Measurements from ENCODE around the gene MAGI2.

Gene MAGI2

GRCh38 chr7:78691584-78691983, 761.9 kb downstream of the MAGI2 start:
- DNase-seq: no peak

DNA sequence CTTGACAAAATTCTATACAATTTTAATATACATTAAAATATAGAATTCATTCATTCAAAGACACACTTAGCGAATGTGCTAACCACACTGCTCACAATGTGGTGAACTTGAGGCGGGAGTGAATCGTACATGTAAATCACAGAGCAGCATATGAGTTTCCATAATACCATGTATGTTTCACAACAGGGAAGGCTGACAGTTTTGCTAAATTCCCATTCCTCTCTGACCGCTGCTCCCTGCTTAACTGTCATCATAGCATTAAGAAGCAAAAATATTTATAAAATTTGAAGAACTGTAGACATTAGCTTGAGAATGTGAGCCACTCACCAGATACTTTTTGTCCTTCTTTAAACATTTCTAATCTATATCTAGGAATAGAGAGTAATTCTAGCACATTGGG, 763.3 kb downstream of the MAGI2 start:
- no peak for DNase-seq

GRCh38 chr7:78688376-78688775, 765.1 kb downstream of the MAGI2 start:
- no peak for DNase-seq

DNA sequence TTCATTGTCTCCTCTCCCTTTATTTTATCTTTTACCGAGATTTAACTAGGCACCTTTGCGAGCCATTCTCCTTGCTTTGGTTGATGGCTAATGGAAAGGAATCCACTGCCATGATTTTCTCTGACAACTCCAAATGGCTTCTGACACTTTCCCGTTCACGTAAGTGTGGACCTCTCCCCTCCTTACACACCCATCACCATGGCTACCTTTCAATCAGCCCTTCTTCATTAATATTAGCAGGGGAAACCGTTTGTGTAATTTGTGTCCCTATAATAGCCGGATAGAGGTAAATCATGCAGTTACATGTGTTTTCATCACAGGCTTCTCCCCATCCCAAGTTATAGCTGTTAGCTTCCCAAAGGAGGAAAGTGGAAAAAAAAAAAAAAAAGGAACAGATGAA, 767.3 kb downstream of the MAGI2 start:
- DNase-seq: no peak

GRCh38 chr7:78684201-78684600, 769.3 kb downstream of the MAGI2 start:
- DNase-seq: no peak

DNA sequence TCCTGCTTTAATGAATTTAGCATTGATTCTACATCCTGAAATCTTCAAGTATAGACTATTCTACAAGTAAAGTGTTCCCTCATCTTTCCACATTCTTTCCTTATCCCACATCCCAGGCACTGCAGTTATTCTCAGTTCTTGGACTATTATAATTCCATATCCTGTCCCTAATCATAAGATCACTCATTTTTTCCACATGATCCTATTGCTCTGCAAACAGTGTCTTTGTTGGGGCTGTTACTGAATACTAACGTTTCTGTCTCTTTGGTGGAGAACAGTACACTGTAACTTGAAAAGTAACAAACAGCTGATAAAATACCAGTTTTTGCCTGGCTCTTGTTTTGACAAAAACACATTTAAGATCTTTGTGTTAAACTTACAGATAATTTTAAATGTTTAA, 769.9 kb downstream of the MAGI2 start:
- DNase-seq: no peak

DNA sequence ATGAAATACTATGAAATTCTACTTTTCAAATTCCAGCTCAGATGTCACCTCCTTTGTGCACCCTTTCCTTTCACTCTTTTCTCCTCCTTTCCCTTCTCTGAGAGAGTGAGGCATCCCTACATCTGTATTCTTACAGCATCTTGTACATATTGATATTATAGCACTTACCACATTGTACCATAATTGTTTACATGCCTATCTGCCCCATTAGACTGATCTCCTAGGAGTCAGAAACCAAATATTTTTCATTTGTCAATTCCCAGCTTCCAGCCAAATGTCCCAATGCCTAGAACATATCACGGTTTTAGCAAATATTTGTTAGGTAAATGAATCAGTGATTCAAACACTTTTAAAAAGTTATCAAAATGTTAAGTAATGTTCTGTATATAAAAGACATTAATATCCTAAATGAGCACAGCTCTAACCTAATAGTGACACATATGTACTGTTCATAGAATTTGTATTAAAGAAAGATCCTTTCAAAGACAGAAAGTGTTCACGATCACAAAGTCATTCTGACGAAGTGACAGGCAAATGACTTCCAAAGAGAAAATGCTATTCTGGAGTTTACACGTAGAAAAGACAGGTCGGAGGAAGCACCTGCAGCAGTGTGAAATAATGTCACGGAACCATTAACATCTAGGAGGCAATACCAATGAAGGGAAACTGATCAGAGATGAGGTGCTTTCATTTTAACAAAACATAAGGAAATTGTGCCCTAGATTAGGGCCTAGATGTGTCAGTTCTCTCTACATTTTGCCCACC, 774.2 kb downstream of the MAGI2 start:
- no peak for DNase-seq

DNA sequence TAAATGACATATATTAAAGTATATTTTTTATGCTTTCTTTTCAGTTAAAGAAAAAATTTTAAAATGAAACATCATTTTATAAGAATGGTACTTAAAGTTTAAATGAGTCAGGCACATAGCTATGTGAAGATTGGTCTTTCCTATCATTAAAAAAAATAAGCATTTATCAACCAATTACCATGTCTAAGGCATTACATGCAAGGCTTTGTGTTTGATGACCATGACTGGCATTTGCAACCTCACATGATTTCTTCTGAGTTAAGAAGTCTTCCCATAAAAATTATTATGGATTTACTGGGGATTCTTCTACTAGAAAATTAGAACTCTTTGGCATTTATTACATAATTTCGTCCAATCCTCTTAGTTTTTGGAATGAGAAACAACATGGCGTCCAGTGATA, 776.1 kb downstream of the MAGI2 start:
- DNase-seq: no peak

GRCh38 chr7:78675511-78675910, 778.0 kb downstream of the MAGI2 start:
- DNase-seq: no peak

- no peak for DNase-seq
Observed at GRCh38 chr7:78673272-78673671, 780.2 kb downstream of the MAGI2 start.

GRCh38 chr7:78662939-78663338, 790.5 kb downstream of the MAGI2 start:
- DNase-seq: no peak

DNA sequence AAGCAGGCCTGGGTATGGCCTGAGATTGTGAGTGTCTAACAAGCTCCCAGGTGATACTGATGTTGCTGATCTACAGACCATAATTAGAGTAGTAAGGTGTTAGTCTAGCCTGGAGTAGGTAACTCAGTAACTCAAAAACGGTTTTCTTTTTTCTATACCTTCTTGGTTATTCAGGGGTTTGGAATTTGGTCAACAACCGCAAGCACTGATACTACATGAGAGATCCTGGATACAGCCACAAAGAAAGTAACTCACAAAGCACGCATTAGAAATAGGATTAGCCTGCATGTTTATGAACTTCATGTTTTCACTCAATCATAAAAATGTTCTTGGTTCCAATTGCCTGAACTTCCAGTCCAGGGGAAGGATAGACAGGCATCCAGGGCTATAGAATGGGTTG, 803.5 kb downstream of the MAGI2 start:
- no peak for DNase-seq

DNA sequence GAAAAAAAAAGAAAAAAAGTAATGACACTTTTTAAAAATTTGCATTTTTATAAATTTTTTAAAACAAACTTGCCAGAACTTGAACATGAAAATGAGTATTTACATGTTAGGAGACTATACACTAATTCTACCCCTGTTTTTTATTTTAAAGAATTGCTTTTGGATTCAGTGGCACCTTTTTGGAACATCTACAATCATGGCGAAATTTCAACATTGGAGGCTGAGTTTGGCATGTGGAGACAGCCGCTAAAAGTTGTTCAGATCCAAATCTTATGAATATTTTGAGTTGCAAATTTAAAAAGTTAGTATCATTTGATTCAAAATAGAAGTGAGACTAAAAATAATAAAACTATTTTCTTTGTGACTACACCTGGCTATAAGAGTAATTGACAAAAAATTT, 804.2 kb downstream of the MAGI2 start:
- DNase-seq: no peak

GRCh38 chr7:78642751-78643150, 810.7 kb downstream of the MAGI2 start:
- no peak for DNase-seq

- no peak for DNase-seq
Observed at GRCh38 chr7:78638364-78638763, 815.1 kb downstream of the MAGI2 start.

GRCh38 chr7:78636727-78637126, 816.7 kb downstream of the MAGI2 start:
- DNase-seq: no peak

DNA sequence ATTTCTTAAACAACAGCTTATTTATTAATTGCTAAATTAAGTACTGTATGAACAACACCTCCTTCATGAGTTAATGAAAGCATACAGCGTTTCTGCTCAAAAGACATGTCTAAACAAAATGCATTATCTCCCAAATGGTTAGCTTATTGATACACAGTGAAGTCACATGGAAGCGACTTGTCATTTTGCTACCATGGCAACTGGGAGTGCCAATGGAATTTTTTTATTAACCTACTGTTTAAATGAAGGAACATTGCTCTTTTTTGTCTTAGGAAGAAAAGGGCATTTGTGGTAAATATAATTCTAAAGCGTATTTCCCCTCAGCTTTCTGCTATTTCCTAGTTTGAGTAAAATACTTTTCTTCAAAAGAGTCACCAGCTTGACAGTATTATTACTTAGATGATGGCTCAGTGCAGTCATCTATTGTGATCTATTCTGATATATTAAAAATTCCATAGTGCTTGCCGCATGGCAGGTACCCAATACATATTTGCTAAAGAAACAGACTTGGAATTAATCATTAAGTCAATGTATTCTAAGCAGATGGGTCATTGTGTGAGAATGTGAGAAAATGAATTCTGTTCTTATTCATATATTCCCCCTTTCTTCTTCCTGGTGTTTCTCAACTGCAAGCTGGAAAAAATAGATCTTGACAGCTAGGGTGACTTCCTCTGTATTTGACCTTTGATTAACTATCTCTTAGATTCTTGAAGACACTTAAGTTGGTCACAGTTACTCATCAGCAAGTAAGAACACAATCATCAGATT, 818.3 kb downstream of the MAGI2 start:
- no peak for DNase-seq

DNA sequence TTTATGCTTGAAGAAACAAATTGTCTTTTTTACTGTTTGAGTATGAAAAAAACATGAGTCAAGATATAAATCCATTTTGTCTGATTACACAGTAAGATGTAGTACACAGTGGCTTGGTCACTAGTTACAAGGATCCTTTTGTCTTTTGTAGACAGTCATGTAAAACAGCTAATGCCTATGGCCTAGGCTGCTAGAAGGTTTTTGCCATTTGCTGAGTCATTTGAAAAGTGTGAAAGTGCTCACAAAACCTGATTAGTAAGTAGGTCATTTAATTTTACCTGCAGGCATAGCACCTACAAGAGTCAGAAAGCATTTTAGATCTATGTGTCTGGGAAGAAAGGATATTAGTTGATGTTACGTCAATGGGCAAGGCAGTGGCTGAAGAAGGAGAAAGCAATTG, 819.4 kb downstream of the MAGI2 start:
- no peak for DNase-seq

DNA sequence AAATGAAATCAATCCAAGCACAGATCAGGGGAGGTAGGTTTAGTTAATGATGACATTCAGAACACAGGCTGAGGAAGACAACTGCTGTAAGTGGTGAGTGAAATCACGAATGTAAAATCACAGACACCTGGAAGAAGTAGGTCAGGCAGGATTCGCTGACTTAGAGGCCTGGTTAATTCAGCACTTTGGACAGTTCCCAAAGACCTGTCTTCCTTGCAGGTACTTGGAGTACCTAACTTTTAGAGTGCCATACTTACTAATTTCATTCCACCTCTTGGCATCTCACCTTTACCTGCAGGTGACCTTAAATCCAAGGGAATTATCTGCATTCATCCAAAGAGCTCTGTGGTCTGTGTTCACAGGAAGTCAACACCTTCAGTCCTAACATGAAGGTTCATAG, 832.5 kb downstream of the MAGI2 start:
- DNase-seq: no peak

DNA sequence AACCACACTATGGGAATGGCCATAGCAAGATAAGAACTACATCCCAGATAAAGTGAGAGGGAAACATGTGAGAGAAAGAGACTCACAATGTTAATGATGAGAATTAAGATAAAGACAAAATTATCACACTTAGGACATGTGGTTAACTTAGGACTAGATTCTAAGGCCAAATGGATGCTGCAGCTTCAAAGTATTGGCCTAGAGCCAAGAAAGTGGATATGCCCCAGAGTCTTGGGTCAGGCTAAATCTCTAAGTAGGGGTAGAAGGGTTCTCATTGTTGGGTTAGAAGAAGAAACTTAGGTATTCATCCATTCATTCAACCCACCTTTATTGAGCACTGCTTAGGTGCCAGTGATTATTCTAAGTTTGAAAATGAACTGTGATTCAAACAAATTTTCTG, 836.9 kb downstream of the MAGI2 start:
- no peak for DNase-seq

GRCh38 chr7:78609281-78609680, 844.2 kb downstream of the MAGI2 start:
- no peak for DNase-seq

- no peak for DNase-seq
Observed at GRCh38 chr7:78607099-78607498, 846.4 kb downstream of the MAGI2 start.

GRCh38 chr7:78605119-78605518, 848.3 kb downstream of the MAGI2 start:
- DNase-seq: no peak

- no peak for DNase-seq
Observed at GRCh38 chr7:78601728-78602127, 851.7 kb downstream of the MAGI2 start.

GRCh38 chr7:78594156-78594555, 859.3 kb downstream of the MAGI2 start:
- DNase-seq: no peak
